ENCODE results near the gene ARID3B. TPM values are rescaled to one million over a fixed set of nuclear protein-coding genes. Genes with fewer than 3 reads are reported as not detected.
A peak's percentile ranks its signal among the peaks of the same experiment; 100 is the strongest.

ARID3B gene
- total RNA-seq, 1 experiment from 2014 or later = 12.7 TPM

DNA sequence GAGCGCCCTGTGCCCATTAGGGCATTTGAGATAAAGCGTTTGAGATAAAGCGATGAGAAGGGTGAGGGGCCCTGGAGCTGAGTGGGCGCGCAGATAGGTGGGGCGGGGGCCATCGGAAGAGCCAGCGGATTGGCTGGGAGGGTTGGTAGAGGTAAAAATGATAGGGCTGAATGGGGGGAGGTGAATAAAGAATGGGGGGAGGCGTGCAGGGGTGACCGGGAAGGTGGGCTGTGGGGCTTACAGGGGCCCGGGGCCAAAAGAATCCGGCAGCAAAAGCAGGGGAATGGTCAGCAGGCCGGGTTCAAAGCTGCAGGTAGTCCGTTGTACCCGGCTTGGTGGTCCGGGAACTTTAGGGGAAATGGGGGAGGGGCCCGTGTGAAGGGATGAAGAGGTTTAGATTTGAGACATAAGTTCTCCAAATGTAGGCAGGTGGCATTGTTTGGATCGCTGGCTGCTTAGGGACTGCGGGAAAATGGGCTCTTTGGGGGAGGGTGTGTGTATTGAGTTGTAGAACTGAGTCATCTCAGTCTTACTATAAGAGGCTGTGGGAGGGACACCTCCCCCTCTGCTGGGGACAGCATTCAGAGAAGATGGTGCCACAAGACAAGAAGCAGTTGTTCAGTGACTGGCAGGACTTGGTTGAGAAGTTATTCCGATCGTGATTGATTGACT, 610 bp downstream of the ARID3B start:
- ChIA-PET CTCF (interaction anchor here (0.6 kb wide), 1 partner anchor 119 kb away, joined by 10 read pairs; no protein-coding TSS in a partner anchor), POLR2A (interaction anchor here (1.0 kb wide), 1 partner anchor 56 kb away, joined by 4 read pairs; no protein-coding TSS in a partner anchor)
- peak overlapping the region; percentile 83 to 91 for H3K4me3 ChIP-seq (ENCODE audit: low read depth in 2 of 2, low read length in 2 of 2)
- BruUV-seq (replicated peaks) = no TSS peak
- intact Hi-C loops (cut with micrococcal nuclease; ENCODE audit: unreplicated experiment) = loop anchor here (5.0 kb wide), 1 partner anchor 159 kb away; no protein-coding TSS in a partner anchor
- TF ChIP-seq, protein P1, sequence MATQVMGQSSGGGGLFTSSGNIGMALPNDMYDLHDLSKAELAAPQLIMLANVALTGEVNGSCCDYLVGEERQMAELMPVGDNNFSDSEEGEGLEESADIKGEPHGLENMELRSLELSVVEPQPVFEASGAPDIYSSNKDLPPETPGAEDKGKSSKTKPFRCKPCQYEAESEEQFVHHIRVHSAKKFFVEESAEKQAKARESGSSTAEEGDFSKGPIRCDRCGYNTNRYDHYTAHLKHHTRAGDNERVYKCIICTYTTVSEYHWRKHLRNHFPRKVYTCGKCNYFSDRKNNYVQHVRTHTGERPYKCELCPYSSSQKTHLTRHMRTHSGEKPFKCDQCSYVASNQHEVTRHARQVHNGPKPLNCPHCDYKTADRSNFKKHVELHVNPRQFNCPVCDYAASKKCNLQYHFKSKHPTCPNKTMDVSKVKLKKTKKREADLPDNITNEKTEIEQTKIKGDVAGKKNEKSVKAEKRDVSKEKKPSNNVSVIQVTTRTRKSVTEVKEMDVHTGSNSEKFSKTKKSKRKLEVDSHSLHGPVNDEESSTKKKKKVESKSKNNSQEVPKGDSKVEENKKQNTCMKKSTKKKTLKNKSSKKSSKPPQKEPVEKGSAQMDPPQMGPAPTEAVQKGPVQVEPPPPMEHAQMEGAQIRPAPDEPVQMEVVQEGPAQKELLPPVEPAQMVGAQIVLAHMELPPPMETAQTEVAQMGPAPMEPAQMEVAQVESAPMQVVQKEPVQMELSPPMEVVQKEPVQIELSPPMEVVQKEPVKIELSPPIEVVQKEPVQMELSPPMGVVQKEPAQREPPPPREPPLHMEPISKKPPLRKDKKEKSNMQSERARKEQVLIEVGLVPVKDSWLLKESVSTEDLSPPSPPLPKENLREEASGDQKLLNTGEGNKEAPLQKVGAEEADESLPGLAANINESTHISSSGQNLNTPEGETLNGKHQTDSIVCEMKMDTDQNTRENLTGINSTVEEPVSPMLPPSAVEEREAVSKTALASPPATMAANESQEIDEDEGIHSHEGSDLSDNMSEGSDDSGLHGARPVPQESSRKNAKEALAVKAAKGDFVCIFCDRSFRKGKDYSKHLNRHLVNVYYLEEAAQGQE (IDR thresholded peaks at IDR 0.05; ENCODE audit: insufficient read depth in 1 of 2, low read depth in 2 of 2, low read length in 1 of 2) = no peak
- TF ChIP-seq TCF7L2 (IDR thresholded peaks at IDR 0.05; ENCODE audit: low read depth, low read length) (no peak), SIN3A (IDR thresholded peaks at IDR 0.05; ENCODE audit: borderline replicate concordance, insufficient read depth, low read depth, low read length) (no peak), POLR2AphosphoS5 (IDR thresholded peaks at IDR 0.05; ENCODE audit: low read depth, low read length) (no peak)
- TF ChIP-seq, protein P2, sequence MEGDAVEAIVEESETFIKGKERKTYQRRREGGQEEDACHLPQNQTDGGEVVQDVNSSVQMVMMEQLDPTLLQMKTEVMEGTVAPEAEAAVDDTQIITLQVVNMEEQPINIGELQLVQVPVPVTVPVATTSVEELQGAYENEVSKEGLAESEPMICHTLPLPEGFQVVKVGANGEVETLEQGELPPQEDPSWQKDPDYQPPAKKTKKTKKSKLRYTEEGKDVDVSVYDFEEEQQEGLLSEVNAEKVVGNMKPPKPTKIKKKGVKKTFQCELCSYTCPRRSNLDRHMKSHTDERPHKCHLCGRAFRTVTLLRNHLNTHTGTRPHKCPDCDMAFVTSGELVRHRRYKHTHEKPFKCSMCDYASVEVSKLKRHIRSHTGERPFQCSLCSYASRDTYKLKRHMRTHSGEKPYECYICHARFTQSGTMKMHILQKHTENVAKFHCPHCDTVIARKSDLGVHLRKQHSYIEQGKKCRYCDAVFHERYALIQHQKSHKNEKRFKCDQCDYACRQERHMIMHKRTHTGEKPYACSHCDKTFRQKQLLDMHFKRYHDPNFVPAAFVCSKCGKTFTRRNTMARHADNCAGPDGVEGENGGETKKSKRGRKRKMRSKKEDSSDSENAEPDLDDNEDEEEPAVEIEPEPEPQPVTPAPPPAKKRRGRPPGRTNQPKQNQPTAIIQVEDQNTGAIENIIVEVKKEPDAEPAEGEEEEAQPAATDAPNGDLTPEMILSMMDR (IDR thresholded peaks at IDR 0.05) = no peak
- no peak for DNase-seq (ENCODE audit: low read depth, low spot score)
- no peaks in the 10 kb centered on the region for H3K27me3 ChIP-seq (ENCODE audit: control insufficient read depth, insufficient read depth, low read length)
- H3K9me3 ChIP-seq (ENCODE audit: control insufficient read depth, insufficient read depth, low read depth, low read length) = no peaks in the 10 kb centered on the region
- in situ Hi-C loops (cut with HindIII; ENCODE audit: low pct_unique_long_range_greater_than_20kb, low sequenced_read_pairs) = no loop called here
- H3K27ac ChIP-seq (ENCODE audit: low read length) = peak overlapping the region; percentile 79
- peak; percentile 31 for ATAC-seq
- peaks cover 35% of the 10 kb centered on the region for H3K4me1 ChIP-seq (ENCODE audit: control insufficient read depth, insufficient read depth, low read length)
- H3K36me3 ChIP-seq (ENCODE audit: control insufficient read depth, insufficient read depth, low read length) = peaks cover 2% of the 10 kb centered on the region; the same call in 1 of the 2 replicates

DNA sequence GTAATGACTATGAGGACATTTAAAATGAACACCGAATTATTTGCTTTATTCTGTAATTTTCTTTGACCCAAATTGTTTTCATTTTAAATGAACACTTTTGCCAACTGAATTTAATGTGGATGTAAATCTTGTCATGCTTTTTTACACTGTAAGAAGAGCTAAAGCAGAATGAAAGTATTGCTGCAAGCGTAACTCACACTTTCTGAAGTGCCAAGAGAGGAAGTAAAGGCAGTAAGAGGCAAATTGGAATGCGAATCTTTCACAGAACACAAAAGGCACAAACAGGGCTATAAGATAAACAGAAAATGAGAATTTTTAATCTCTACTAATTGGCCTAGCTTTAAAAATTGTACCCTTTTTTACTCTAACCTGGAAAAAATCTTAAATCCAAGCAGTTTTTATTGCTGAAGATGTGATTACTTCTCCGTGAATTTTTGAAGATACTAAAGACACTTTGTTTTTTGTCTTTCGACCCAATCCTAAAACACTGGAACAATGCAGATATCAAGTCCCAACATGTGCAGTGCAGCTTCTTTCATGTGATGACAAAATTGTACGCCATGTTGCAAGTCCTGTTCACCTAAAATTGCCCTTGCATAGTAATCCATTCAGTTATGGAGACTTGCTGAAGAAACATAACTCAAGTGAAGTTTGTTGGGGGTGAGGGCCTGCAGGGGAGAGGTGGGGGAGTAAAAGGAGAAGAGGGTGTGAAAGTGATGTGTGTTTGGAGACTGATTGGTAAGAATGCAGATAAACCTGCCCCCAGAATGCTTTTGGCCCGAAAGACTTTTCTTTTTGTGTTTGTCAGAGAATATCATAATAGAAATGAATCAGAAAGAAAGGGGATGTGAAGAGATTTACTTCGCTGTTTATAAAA, 1.4 kb downstream of the ARID3B start:
- H3K27ac ChIP-seq (ENCODE audit: low read length) = peak overlapping the region; percentile 79
- TSS peak; percentile 77 for BruUV-seq (replicated peaks)
- H3K36me3 ChIP-seq (ENCODE audit: control insufficient read depth, insufficient read depth, low read length) = peaks cover 2% of the 10 kb centered on the region; the same call in 1 of the 2 replicates
- TF ChIP-seq, protein P2 (IDR thresholded peaks at IDR 0.05) = no peak
- TF ChIP-seq TCF7L2 (IDR thresholded peaks at IDR 0.05; ENCODE audit: low read depth, low read length) (no peak), SIN3A (IDR thresholded peaks at IDR 0.05; ENCODE audit: borderline replicate concordance, insufficient read depth, low read depth, low read length) (no peak), POLR2AphosphoS5 (IDR thresholded peaks at IDR 0.05; ENCODE audit: low read depth, low read length) (no peak)
- TF ChIP-seq, protein P1 (IDR thresholded peaks at IDR 0.05; ENCODE audit: insufficient read depth in 1 of 2, low read depth in 2 of 2, low read length in 1 of 2) = no peak
- intact Hi-C loops (cut with micrococcal nuclease; ENCODE audit: unreplicated experiment) = loop anchor here (5.0 kb wide), 1 partner anchor 160 kb away; no protein-coding TSS in a partner anchor
- H3K27me3 ChIP-seq (ENCODE audit: control insufficient read depth, insufficient read depth, low read length) = no peaks in the 10 kb centered on the region
- ChIA-PET CTCF (no interaction called here), POLR2A (interaction anchor here (0.6 kb wide), 1 partner anchor 1349 kb away, joined by 5 read pairs; no protein-coding TSS in a partner anchor)
- H3K4me1 ChIP-seq (ENCODE audit: control insufficient read depth, insufficient read depth, low read length) = peaks cover 37% of the 10 kb centered on the region
- H3K9me3 ChIP-seq (ENCODE audit: control insufficient read depth, insufficient read depth, low read depth, low read length) = no peaks in the 10 kb centered on the region
- in situ Hi-C loops (cut with HindIII; ENCODE audit: low pct_unique_long_range_greater_than_20kb, low sequenced_read_pairs) = no loop called here
- H3K4me3 ChIP-seq (ENCODE audit: low read depth in 2 of 2, low read length in 2 of 2) = peak overlapping the region; percentile 83 to 91
- DNase-seq (ENCODE audit: low read depth, low spot score) = no peak
- no peak for ATAC-seq

All from Panc1 (cell line).